HCT116 (cell line): Measurements from ENCODE around the gene EPHA4. TPM values are rescaled to one million over a fixed set of nuclear protein-coding genes. Genes with fewer than 3 reads are reported as not detected.

Experiments used
- ATAC-seq: fragments of 200-7000 bp; cut with Tn5 transposase; 2 replicates; pipeline ENCODE4 v1.9.1; 2020; ENCODE audit warnings: mild to moderate bottlenecking, moderate library complexity
- BruUV-seq: library from RNA; stranded (reverse); fragments of 400-500 nt; replicated peaks from 2 replicates; lab custom pipeline; 2021; lab: Mats Ljungman, UMichigan
- CTCF ChIA-PET: fragments of 300-600 bp; sonication (Branson Sonifier 250); formaldehyde crosslinking; loops from one replicate; lab custom pipeline; 2021; ENCODE audit warnings: antibody characterized with exemption; lab: Charles Lee
- POLR2A ChIA-PET: fragments of 300-600, 350-600 bp; sonication (Branson Sonifier 250); formaldehyde crosslinking; loops from one replicate; lab custom pipeline; 2021; ENCODE audit warnings: antibody characterized with exemption; lab: Charles Lee
- RAD21 ChIA-PET, 2 experiments: fragments of 300-600 bp; sonication (Branson Sonifier 250); formaldehyde crosslinking; loops; one replicate each; lab custom pipeline; 2023; ENCODE audit warnings: low total read pairs in 2 of 2; ENCODE audit not compliant: uncharacterized antibody in 2 of 2, unreplicated experiment in 2 of 2, low non-redundant PET in 1 of 2; lab: Charles Lee
- DNase-seq: peaks from one replicate; pipeline ENCODE4 v3.0.0-alpha.2; 2010; ENCODE audit warnings: low read depth, low spot score
- H2AFZ ChIP-seq: fragments of 200-600 bp; shearing (Covaris generic), sonication (generic); 2 replicates; pipeline ENCODE4 v1.6.1; 2017; ENCODE audit warnings: low read depth, mixed run types, mixed read lengths, antibody characterized with exemption, low read length; ENCODE audit not compliant: poor library complexity, severe bottlenecking
- H3K27ac ChIP-seq: 2 replicates; pipeline ENCODE4 v1.5.1; 2012; ENCODE audit warnings: low read depth, low read length
- H3K27me3 ChIP-seq: fragments of 200-600 bp; sonication (generic); 2 replicates; pipeline ENCODE4 v1.6.1; 2016; ENCODE audit warnings: mixed run types, low read length, mixed read lengths; ENCODE audit not compliant: insufficient read depth
- H3K36me3 ChIP-seq, 2 experiments: fragments of 200-500 bp in 1 of 2; fragments of 200-600 bp in 1 of 2; sonication (Bioruptor generic) in 1 of 2; sonication (generic) in 1 of 2; 2 replicates each; pipeline versions ENCODE4 v1.5.1 to v1.6.1; 2014 to 2016; ENCODE audit warnings: low read length in 2 of 2, inconsistent platforms in 1 of 2, mixed read lengths in 1 of 2, mixed run types in 1 of 2; ENCODE audit not compliant: insufficient read depth in 2 of 2, control insufficient read depth in 1 of 2
- H3K4me1 ChIP-seq, 2 experiments: fragments of 200-600 bp in 1 of 2; sonication (generic) in 1 of 2; 2 replicates each; pipeline versions ENCODE4 v1.5.1 to v1.6.1; 2012 to 2017; ENCODE audit warnings: low read length in 2 of 2, inconsistent platforms in 1 of 2, mild to moderate bottlenecking in 1 of 2, mixed read lengths in 1 of 2, mixed run types in 1 of 2, moderate library complexity in 1 of 2; ENCODE audit not compliant: insufficient read depth in 2 of 2, control insufficient read depth in 1 of 2
- H3K4me2 ChIP-seq: fragments of 200-600 bp; sonication (generic); 2 replicates; pipeline ENCODE4 v1.6.1; 2017; ENCODE audit warnings: mixed run types, low read length, mixed read lengths
- H3K4me3 ChIP-seq, 2 experiments: fragments of 200-600 bp in 1 of 2; sonication (generic) in 1 of 2; replicated peaks in 1 of 2; 2 replicates each; pipeline ENCODE4 v1.5.1; 2011 to 2016; ENCODE audit warnings: low read length in 2 of 2, control low read depth in 1 of 2, low read depth in 1 of 2, mild to moderate bottlenecking in 1 of 2, mixed read lengths in 1 of 2, mixed run types in 1 of 2
- H3K79me2 ChIP-seq: fragments of 200-600 bp; sonication (generic); 2 replicates; pipeline ENCODE4 v1.6.1; 2017; ENCODE audit warnings: mild to moderate bottlenecking, mixed run types, low read length, moderate library complexity, mixed read lengths; ENCODE audit not compliant: insufficient read depth
- H3K9ac ChIP-seq: fragments of 200-600 bp; sonication (generic); 2 replicates; pipeline ENCODE4 v1.6.1; 2016; ENCODE audit warnings: low read length, mixed read lengths
- H3K9me2 ChIP-seq: fragments of 200-600 bp; sonication (generic), shearing (Covaris generic); 2 replicates; pipeline ENCODE4 v1.6.1; 2017; ENCODE audit warnings: mixed run types, mild to moderate bottlenecking, moderate library complexity; ENCODE audit not compliant: insufficient read depth
- H3K9me3 ChIP-seq, 2 experiments: fragments of 200-500 bp in 1 of 2; fragments of 200-600 bp in 1 of 2; sonication (Bioruptor generic) in 1 of 2; sonication (generic) in 1 of 2; 2 replicates each; pipeline ENCODE4 v1.6.1; 2014 to 2017; ENCODE audit warnings: low read length in 2 of 2, mixed read lengths in 2 of 2, inconsistent platforms in 1 of 2, low read depth in 1 of 2, mild to moderate bottlenecking in 1 of 2, mixed run types in 1 of 2, moderate library complexity in 1 of 2; ENCODE audit not compliant: control insufficient read depth in 1 of 2, insufficient read depth in 1 of 2
- H4K20me1 ChIP-seq: fragments of 200-600 bp; sonication (generic), shearing (Covaris generic); 2 replicates; pipeline ENCODE4 v1.6.1; 2017; ENCODE audit warnings: mixed run types, mild to moderate bottlenecking, moderate library complexity; ENCODE audit not compliant: insufficient read depth
- EGR1 ChIP-seq: IDR thresholded peaks from 2 replicates; pipeline ENCODE4 v1.6.1; 2012; ENCODE audit warnings: low read depth
- JUND ChIP-seq: IDR thresholded peaks from 2 replicates; pipeline ENCODE4 v1.6.1; 2012
- POLR2A ChIP-seq: IDR thresholded peaks from 2 replicates; pipeline ENCODE4 v1.7.0; 2011; ENCODE audit warnings: borderline replicate concordance; ENCODE audit not compliant: insufficient read depth, insufficient read length; ENCODE audit errors: extremely low read depth
- SRF ChIP-seq: IDR thresholded peaks from 2 replicates; pipeline ENCODE4 v1.6.1; 2012; ENCODE audit warnings: low read depth
- intact Hi-C: fragments of 100-400 bp; cut with micrococcal nuclease; formaldehyde crosslinking; loops from 2 replicates; pipeline ENCODE4 v1.10.0; 2022
- total RNA-seq: library from RNA; stranded (reverse); gene quantifications from one replicate; pipeline ENCODE4 v1.2.1, GENCODE V29; 2021; ENCODE audit not compliant: unreplicated experiment

Gene EPHA4
- total RNA-seq, 1 experiment from 2014 or later: 3.5 TPM

DNA sequence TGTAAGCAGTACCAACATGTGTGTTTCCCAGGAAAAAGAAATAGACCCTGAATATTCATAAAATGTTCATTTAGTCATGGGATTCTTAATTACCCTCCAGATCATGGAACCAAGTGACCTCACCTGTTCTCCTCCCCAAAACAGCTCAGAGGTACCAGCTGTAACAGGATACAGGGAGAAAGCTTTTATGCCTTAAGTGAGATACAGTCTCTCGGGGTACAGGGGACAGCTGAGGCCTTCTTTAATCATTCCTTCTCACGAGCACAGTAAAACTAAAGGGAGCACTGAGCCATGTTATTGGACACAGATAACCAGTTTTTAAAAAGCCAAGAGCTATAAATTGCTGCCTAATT lies 16.6 kb downstream of the EPHA4 start:
- H3K27me3 ChIP-seq: no peaks in the 10 kb centered on the region
- no peak for DNase-seq
- BruUV-seq: no TSS peak
- no peaks in the 10 kb centered on the region for H3K9me2 ChIP-seq
- ChIA-PET RAD21 (no interaction called here), CTCF (no interaction called here), POLR2A (no interaction called here)
- intact Hi-C loops: no loop called here
- no peaks in the 10 kb centered on the region for H3K4me1 ChIP-seq
- no peak overlapping the region for H3K27ac ChIP-seq
- no peak for TF ChIP-seq SRF
- no peak for TF ChIP-seq POLR2A
- TF ChIP-seq EGR1: no peak
- TF ChIP-seq JUND: no peak
- H3K79me2 ChIP-seq: no peaks in the 10 kb centered on the region
- no peak for ATAC-seq
- no peaks in the 10 kb centered on the region for H3K9me3 ChIP-seq
- no peaks in the 10 kb centered on the region for H3K36me3 ChIP-seq
- no peaks in the 10 kb centered on the region for H4K20me1 ChIP-seq
- no peak overlapping the region for H3K4me3 ChIP-seq
- no peak overlapping the region for H2AFZ ChIP-seq
- H3K4me2 ChIP-seq: no peak overlapping the region
- H3K9ac ChIP-seq: no peak overlapping the region

DNA sequence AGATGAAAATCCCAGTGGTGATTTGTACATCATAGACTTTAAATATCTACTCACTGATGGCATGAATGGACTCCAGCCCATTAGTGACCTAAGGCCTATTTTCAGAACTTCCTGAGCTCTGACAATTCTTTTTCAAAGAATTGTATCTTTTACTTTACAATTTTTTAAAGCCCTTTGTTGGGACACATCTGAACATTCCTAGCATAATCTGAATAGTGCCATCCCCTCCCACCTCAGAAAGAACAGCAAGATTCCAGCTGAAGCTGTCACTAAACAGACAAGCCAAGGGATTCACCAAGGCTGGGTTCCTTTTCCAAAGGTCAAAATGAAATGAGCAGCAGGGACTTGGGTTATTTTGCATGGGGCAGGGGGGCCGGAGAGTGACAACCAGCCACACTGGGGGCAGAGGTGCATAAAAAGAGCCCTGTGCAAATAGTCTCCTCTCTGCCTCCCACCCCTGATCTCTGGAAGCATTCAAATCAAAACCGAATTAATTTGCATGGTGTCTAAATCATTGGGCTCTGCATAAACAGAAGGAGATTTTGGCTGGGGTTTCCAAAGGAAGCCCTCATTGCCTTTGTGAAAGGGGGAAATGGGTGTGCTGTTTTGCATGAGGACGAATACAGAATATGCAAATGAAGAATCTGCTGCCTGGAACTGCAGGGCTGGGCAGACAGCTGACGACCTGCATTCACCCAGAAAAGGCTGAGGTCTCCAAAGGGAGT lies 17.2 kb downstream of the EPHA4 start:
- no peak for DNase-seq
- Histone ChIP-seq H3K27ac (no peak overlapping the region), H3K9me3 (no peaks in the 10 kb centered on the region), H3K9me2 (no peaks in the 10 kb centered on the region), H3K4me1 (no peaks in the 10 kb centered on the region), H4K20me1 (no peaks in the 10 kb centered on the region), H3K4me2 (no peak overlapping the region), H3K27me3 (no peaks in the 10 kb centered on the region), H3K9ac (no peak overlapping the region), H2AFZ (no peak overlapping the region), H3K79me2 (no peaks in the 10 kb centered on the region), H3K4me3 (no peak overlapping the region), H3K36me3 (no peaks in the 10 kb centered on the region)
- POLR2A ChIA-PET: no interaction called here
- intact Hi-C loops: no loop called here
- CTCF ChIA-PET: no interaction called here
- no TSS peak for BruUV-seq
- RAD21 ChIA-PET: no interaction called here
- ATAC-seq: no peak
- TF ChIP-seq JUND: no peak
